HCT116 (cell line): Measurements from ENCODE around the gene OR13C9. TPM values are rescaled to one million over a fixed set of nuclear protein-coding genes. Genes with fewer than 3 reads are reported as not detected.

Experiments used
- ATAC-seq: fragments of 200-7000 bp; cut with Tn5 transposase; 2 replicates; pipeline ENCODE4 v1.9.1; 2020; ENCODE audit warnings: mild to moderate bottlenecking, moderate library complexity
- Bru-seq: library from RNA; stranded (reverse); fragments of 400-500 nt; gene quantifications from one replicate; lab custom pipeline; 2021; lab: Mats Ljungman, UMichigan
- BruChase-seq, 2 experiments: library from RNA; stranded (reverse); fragments of 400-500 nt; gene quantifications; one replicate each; lab custom pipeline; 2021; lab: Mats Ljungman, UMichigan
- BruUV-seq: library from RNA; stranded (reverse); fragments of 400-500 nt; replicated peaks from 2 replicates; lab custom pipeline; 2021; lab: Mats Ljungman, UMichigan
- CTCF ChIA-PET: fragments of 300-600 bp; sonication (Branson Sonifier 250); formaldehyde crosslinking; loops from one replicate; lab custom pipeline; 2021; ENCODE audit warnings: antibody characterized with exemption; lab: Charles Lee
- POLR2A ChIA-PET: fragments of 300-600, 350-600 bp; sonication (Branson Sonifier 250); formaldehyde crosslinking; loops from one replicate; lab custom pipeline; 2021; ENCODE audit warnings: antibody characterized with exemption; lab: Charles Lee
- RAD21 ChIA-PET, 2 experiments: fragments of 300-600 bp; sonication (Branson Sonifier 250); formaldehyde crosslinking; loops; one replicate each; lab custom pipeline; 2023; ENCODE audit warnings: low total read pairs in 2 of 2; ENCODE audit not compliant: uncharacterized antibody in 2 of 2, unreplicated experiment in 2 of 2, low non-redundant PET in 1 of 2; lab: Charles Lee
- DNase-seq: peaks from one replicate; pipeline ENCODE4 v3.0.0-alpha.2; 2010; ENCODE audit warnings: low read depth, low spot score
- H2AFZ ChIP-seq: fragments of 200-600 bp; shearing (Covaris generic), sonication (generic); 2 replicates; pipeline ENCODE4 v1.6.1; 2017; ENCODE audit warnings: low read depth, mixed run types, mixed read lengths, antibody characterized with exemption, low read length; ENCODE audit not compliant: poor library complexity, severe bottlenecking
- H3K27ac ChIP-seq: 2 replicates; pipeline ENCODE4 v1.5.1; 2012; ENCODE audit warnings: low read depth, low read length
- H3K27me3 ChIP-seq: fragments of 200-600 bp; sonication (generic); 2 replicates; pipeline ENCODE4 v1.6.1; 2016; ENCODE audit warnings: mixed run types, low read length, mixed read lengths; ENCODE audit not compliant: insufficient read depth
- H3K36me3 ChIP-seq, 2 experiments: fragments of 200-500 bp in 1 of 2; fragments of 200-600 bp in 1 of 2; sonication (Bioruptor generic) in 1 of 2; sonication (generic) in 1 of 2; 2 replicates each; pipeline versions ENCODE4 v1.5.1 to v1.6.1; 2014 to 2016; ENCODE audit warnings: low read length in 2 of 2, inconsistent platforms in 1 of 2, mixed read lengths in 1 of 2, mixed run types in 1 of 2; ENCODE audit not compliant: insufficient read depth in 2 of 2, control insufficient read depth in 1 of 2
- H3K4me1 ChIP-seq, 2 experiments: fragments of 200-600 bp in 1 of 2; sonication (generic) in 1 of 2; 2 replicates each; pipeline versions ENCODE4 v1.5.1 to v1.6.1; 2012 to 2017; ENCODE audit warnings: low read length in 2 of 2, inconsistent platforms in 1 of 2, mild to moderate bottlenecking in 1 of 2, mixed read lengths in 1 of 2, mixed run types in 1 of 2, moderate library complexity in 1 of 2; ENCODE audit not compliant: insufficient read depth in 2 of 2, control insufficient read depth in 1 of 2
- H3K4me2 ChIP-seq: fragments of 200-600 bp; sonication (generic); 2 replicates; pipeline ENCODE4 v1.6.1; 2017; ENCODE audit warnings: mixed run types, low read length, mixed read lengths
- H3K4me3 ChIP-seq, 2 experiments: fragments of 200-600 bp in 1 of 2; sonication (generic) in 1 of 2; replicated peaks in 1 of 2; 2 replicates each; pipeline ENCODE4 v1.5.1; 2011 to 2016; ENCODE audit warnings: low read length in 2 of 2, control low read depth in 1 of 2, low read depth in 1 of 2, mild to moderate bottlenecking in 1 of 2, mixed read lengths in 1 of 2, mixed run types in 1 of 2
- H3K79me2 ChIP-seq: fragments of 200-600 bp; sonication (generic); 2 replicates; pipeline ENCODE4 v1.6.1; 2017; ENCODE audit warnings: mild to moderate bottlenecking, mixed run types, low read length, moderate library complexity, mixed read lengths; ENCODE audit not compliant: insufficient read depth
- H3K9ac ChIP-seq: fragments of 200-600 bp; sonication (generic); 2 replicates; pipeline ENCODE4 v1.6.1; 2016; ENCODE audit warnings: low read length, mixed read lengths
- H3K9me2 ChIP-seq: fragments of 200-600 bp; sonication (generic), shearing (Covaris generic); 2 replicates; pipeline ENCODE4 v1.6.1; 2017; ENCODE audit warnings: mixed run types, mild to moderate bottlenecking, moderate library complexity; ENCODE audit not compliant: insufficient read depth
- H3K9me3 ChIP-seq, 2 experiments: fragments of 200-500 bp in 1 of 2; fragments of 200-600 bp in 1 of 2; sonication (Bioruptor generic) in 1 of 2; sonication (generic) in 1 of 2; 2 replicates each; pipeline ENCODE4 v1.6.1; 2014 to 2017; ENCODE audit warnings: low read length in 2 of 2, mixed read lengths in 2 of 2, inconsistent platforms in 1 of 2, low read depth in 1 of 2, mild to moderate bottlenecking in 1 of 2, mixed run types in 1 of 2, moderate library complexity in 1 of 2; ENCODE audit not compliant: control insufficient read depth in 1 of 2, insufficient read depth in 1 of 2
- H4K20me1 ChIP-seq: fragments of 200-600 bp; sonication (generic), shearing (Covaris generic); 2 replicates; pipeline ENCODE4 v1.6.1; 2017; ENCODE audit warnings: mixed run types, mild to moderate bottlenecking, moderate library complexity; ENCODE audit not compliant: insufficient read depth
- ATF3 ChIP-seq: IDR thresholded peaks from 2 replicates; pipeline ENCODE4 v1.6.1; 2012
- EGR1 ChIP-seq: IDR thresholded peaks from 2 replicates; pipeline ENCODE4 v1.6.1; 2012; ENCODE audit warnings: low read depth
- EZH2 ChIP-seq: fragments of 200-600 bp; sonication (generic); IDR thresholded peaks from 2 replicates; pipeline ENCODE4 v1.6.1; 2017; ENCODE audit warnings: antibody characterized with exemption, mixed run types
- JUND ChIP-seq: IDR thresholded peaks from 2 replicates; pipeline ENCODE4 v1.6.1; 2012
- POLR2A ChIP-seq: IDR thresholded peaks from 2 replicates; pipeline ENCODE4 v1.7.0; 2011; ENCODE audit warnings: borderline replicate concordance; ENCODE audit not compliant: insufficient read depth, insufficient read length; ENCODE audit errors: extremely low read depth
- POLR2AphosphoS5 ChIP-seq: IDR thresholded peaks from 2 replicates; pipeline ENCODE4 v1.6.1; 2011; ENCODE audit warnings: mild to moderate bottlenecking, low read depth, low read length, moderate library complexity
- RAD21 ChIP-seq: IDR thresholded peaks from 2 replicates; pipeline ENCODE4 v1.6.1; 2012; ENCODE audit warnings: low read depth, mild to moderate bottlenecking
- YY1 ChIP-seq: IDR thresholded peaks from 2 replicates; pipeline ENCODE4 v1.6.1; 2011; ENCODE audit warnings: low read length, low read depth, moderate library complexity, mild to moderate bottlenecking; ENCODE audit not compliant: insufficient replicate concordance; ENCODE audit errors: extremely low read depth
- intact Hi-C: fragments of 100-400 bp; cut with micrococcal nuclease; formaldehyde crosslinking; loops from 2 replicates; pipeline ENCODE4 v1.10.0; 2022
- long read RNA-seq: library from polyadenylated mRNA; unstranded; transcript quantifications from one replicate; pipeline ENCODE4 v2.0.0, GENCODE V29; 2021; ENCODE audit not compliant: unreplicated experiment
- polyA plus RNA-seq: library from polyadenylated mRNA; unstranded; fragments of >200 nt; gene quantifications from 2 replicates; pipeline ENCODE4 v1.2.1, GENCODE V29; 2012; ENCODE audit warnings: missing spikeins
- total RNA-seq: library from RNA; stranded (reverse); gene quantifications from one replicate; pipeline ENCODE4 v1.2.1, GENCODE V29; 2021; ENCODE audit not compliant: unreplicated experiment
- TF ChIP-seq, protein P1 (sequence below): IDR thresholded peaks from 2 replicates; pipeline ENCODE4 v1.6.1; 2012; ENCODE audit warnings: low read depth
- TF ChIP-seq, protein P2 (sequence below): IDR thresholded peaks from 2 replicates; pipeline ENCODE4 v1.6.1; 2012

OR13C9 gene, protein sequence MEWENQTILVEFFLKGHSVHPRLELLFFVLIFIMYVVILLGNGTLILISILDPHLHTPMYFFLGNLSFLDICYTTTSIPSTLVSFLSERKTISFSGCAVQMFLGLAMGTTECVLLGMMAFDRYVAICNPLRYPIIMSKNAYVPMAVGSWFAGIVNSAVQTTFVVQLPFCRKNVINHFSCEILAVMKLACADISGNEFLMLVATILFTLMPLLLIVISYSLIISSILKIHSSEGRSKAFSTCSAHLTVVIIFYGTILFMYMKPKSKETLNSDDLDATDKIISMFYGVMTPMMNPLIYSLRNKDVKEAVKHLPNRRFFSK
- total RNA-seq: not detected
- polyA plus RNA-seq: not detected in 2 replicates
- Bru-seq, nascent RNA: not detected
- BruChase-seq, experiment 1, labeled RNA remaining after a 6-hour chase: not detected
- not detected for BruChase-seq, experiment 2, labeled RNA remaining after a 2-hour chase
- long read RNA-seq: 0 reads

- H3K9me2 ChIP-seq: no peaks in the 10 kb centered on the region
- no peaks in the 10 kb centered on the region for H3K79me2 ChIP-seq
- H2AFZ ChIP-seq: no peak within 1 kb of the TSS
- TF ChIP-seq POLR2A (no peak), RAD21 (no peak), YY1 (no peak), EZH2 (no peak), ATF3 (no peak), POLR2AphosphoS5 (no peak), EGR1 (no peak), JUND (no peak)
- TF ChIP-seq, protein P1, sequence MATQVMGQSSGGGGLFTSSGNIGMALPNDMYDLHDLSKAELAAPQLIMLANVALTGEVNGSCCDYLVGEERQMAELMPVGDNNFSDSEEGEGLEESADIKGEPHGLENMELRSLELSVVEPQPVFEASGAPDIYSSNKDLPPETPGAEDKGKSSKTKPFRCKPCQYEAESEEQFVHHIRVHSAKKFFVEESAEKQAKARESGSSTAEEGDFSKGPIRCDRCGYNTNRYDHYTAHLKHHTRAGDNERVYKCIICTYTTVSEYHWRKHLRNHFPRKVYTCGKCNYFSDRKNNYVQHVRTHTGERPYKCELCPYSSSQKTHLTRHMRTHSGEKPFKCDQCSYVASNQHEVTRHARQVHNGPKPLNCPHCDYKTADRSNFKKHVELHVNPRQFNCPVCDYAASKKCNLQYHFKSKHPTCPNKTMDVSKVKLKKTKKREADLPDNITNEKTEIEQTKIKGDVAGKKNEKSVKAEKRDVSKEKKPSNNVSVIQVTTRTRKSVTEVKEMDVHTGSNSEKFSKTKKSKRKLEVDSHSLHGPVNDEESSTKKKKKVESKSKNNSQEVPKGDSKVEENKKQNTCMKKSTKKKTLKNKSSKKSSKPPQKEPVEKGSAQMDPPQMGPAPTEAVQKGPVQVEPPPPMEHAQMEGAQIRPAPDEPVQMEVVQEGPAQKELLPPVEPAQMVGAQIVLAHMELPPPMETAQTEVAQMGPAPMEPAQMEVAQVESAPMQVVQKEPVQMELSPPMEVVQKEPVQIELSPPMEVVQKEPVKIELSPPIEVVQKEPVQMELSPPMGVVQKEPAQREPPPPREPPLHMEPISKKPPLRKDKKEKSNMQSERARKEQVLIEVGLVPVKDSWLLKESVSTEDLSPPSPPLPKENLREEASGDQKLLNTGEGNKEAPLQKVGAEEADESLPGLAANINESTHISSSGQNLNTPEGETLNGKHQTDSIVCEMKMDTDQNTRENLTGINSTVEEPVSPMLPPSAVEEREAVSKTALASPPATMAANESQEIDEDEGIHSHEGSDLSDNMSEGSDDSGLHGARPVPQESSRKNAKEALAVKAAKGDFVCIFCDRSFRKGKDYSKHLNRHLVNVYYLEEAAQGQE: no peak
- TF ChIP-seq, protein P2, sequence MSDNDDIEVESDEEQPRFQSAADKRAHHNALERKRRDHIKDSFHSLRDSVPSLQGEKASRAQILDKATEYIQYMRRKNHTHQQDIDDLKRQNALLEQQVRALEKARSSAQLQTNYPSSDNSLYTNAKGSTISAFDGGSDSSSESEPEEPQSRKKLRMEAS: no peak
- H3K9ac ChIP-seq: no peak within 1 kb of the TSS
- no peak within 1 kb of the TSS for H3K4me3 ChIP-seq
- no peaks in the 10 kb centered on the region for H4K20me1 ChIP-seq
- no peak for ATAC-seq
- POLR2A ChIA-PET: no interaction called here
- RAD21 ChIA-PET: no interaction called here
- CTCF ChIA-PET: no interaction called here
- H3K9me3 ChIP-seq: no peaks in the 10 kb centered on the region
- no peak within 1 kb of the TSS for H3K27ac ChIP-seq
- H3K4me2 ChIP-seq: no peak within 1 kb of the TSS
- BruUV-seq: no TSS peak
- no peaks in the 10 kb centered on the region for H3K27me3 ChIP-seq
- DNase-seq: no peak
- intact Hi-C loops: no loop called here
- no peaks in the 10 kb centered on the region for H3K36me3 ChIP-seq
- H3K4me1 ChIP-seq: no peaks in the 10 kb centered on the region
Observed at GRCh38 chr9:104618104-104618503, at the start of gene OR13C9. TSS of gene OR13C9 (minus strand) at chr9:104618204. CDS start at chr9:104618204, 0 bp downstream.
